Measurements from ENCODE around the gene LRRC17.

- TF ChIP-seq, protein P1, sequence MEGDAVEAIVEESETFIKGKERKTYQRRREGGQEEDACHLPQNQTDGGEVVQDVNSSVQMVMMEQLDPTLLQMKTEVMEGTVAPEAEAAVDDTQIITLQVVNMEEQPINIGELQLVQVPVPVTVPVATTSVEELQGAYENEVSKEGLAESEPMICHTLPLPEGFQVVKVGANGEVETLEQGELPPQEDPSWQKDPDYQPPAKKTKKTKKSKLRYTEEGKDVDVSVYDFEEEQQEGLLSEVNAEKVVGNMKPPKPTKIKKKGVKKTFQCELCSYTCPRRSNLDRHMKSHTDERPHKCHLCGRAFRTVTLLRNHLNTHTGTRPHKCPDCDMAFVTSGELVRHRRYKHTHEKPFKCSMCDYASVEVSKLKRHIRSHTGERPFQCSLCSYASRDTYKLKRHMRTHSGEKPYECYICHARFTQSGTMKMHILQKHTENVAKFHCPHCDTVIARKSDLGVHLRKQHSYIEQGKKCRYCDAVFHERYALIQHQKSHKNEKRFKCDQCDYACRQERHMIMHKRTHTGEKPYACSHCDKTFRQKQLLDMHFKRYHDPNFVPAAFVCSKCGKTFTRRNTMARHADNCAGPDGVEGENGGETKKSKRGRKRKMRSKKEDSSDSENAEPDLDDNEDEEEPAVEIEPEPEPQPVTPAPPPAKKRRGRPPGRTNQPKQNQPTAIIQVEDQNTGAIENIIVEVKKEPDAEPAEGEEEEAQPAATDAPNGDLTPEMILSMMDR (IDR thresholded peaks at IDR 0.05): no peak
- no peak for TF ChIP-seq POLR2AphosphoS5 (IDR thresholded peaks at IDR 0.05; ENCODE audit: low read depth, low read length)
- no peak for TF ChIP-seq SIN3A (IDR thresholded peaks at IDR 0.05; ENCODE audit: borderline replicate concordance, insufficient read depth, low read depth, low read length)
Observed at GRCh38 chr7:102895602-102896001, 17.2 kb upstream of the LRRC17 start.

All from Panc1 (cell line).